Brain microvascular endothelial cell (primary cell): ENCODE data around the gene BLVRB.
"Not testable (repeated sequence)": the region's sequence is repeated elsewhere in the genome, so short reads cannot be mapped to it uniquely, and the experiment has no call there.

Experiments used
- DNase-seq: peaks from one replicate; pipeline ENCODE4 v3.0.0-alpha.2; 2020
- H3K27ac ChIP-seq: fragments of 250-450 bp; sonication (Bioruptor Pico); 2 replicates; pipeline ENCODE4 v1.5.1; 2020; ENCODE audit warnings: mild to moderate bottlenecking, moderate library complexity
- H3K27me3 ChIP-seq: fragments of 250-450 bp; sonication (Bioruptor Pico); replicated peaks from 2 replicates; pipeline ENCODE4 v1.5.1; 2020; ENCODE audit warnings: mild to moderate bottlenecking
- H3K36me3 ChIP-seq: fragments of 250-450 bp; sonication (Bioruptor Pico); replicated peaks from 2 replicates; pipeline ENCODE4 v1.5.1; 2020; ENCODE audit warnings: mild to moderate bottlenecking
- H3K4me3 ChIP-seq: 2 replicates; pipeline ENCODE4 v1.5.1; 2011; ENCODE audit warnings: low read depth, mild to moderate bottlenecking, control low read depth, low read length, moderate library complexity
- in situ Hi-C: cut with HindIII; loops from 2 replicates; pipeline ENCODE4 v1.10.0; 2017; ENCODE audit warnings: low sequenced_read_pairs, low pct_ligation_motif_present
- TF ChIP-seq, protein P1 (sequence below): IDR thresholded peaks from 2 replicates; pipeline ENCODE4 v1.5.1; 2011; ENCODE audit warnings: low read depth, mild to moderate bottlenecking, moderate library complexity, low read length, control low read depth, inconsistent platforms; ENCODE audit errors: missing control alignments

Gene BLVRB

DNA sequence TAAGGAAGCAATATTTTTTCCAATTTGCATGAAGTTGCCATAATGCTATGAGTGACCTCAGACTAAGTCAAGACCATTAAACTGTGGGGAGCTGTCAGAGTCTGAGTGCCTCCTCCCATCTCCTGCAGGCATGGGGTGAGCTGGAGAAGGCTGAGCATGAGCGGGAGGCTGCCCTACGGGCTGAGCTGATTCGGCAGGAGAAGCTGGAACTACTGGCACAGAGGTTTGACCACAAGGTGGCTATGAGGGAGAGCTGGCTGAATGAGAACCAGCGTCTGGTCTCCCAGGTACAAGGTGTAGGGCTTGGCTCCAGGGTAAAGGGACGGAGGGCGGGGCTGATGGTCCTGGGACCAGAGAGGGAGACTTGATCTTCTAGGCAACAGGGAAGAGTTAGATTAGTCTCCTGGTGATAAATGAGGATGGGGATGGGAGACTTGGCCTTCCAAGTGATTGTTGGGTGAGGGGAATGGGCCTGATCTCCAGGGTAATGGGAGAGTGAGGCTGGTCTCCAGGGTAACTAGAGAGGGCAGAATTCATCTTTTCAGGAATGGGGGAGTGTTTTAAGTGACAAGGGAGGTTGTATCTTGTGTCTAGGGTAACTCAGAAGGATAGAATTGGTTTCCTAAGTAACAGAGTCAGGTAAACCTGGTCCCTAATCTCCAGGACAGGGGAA, 37.2 kb upstream of the BLVRB start:
- Histone ChIP-seq H3K36me3 (no peaks in the 10 kb centered on the region), H3K27me3 (peaks cover 3% of the 10 kb centered on the region), H3K27ac (no peak overlapping the region), H3K4me3 (no peak overlapping the region)
- in situ Hi-C loops: no loop called here
- TF ChIP-seq, protein P1, sequence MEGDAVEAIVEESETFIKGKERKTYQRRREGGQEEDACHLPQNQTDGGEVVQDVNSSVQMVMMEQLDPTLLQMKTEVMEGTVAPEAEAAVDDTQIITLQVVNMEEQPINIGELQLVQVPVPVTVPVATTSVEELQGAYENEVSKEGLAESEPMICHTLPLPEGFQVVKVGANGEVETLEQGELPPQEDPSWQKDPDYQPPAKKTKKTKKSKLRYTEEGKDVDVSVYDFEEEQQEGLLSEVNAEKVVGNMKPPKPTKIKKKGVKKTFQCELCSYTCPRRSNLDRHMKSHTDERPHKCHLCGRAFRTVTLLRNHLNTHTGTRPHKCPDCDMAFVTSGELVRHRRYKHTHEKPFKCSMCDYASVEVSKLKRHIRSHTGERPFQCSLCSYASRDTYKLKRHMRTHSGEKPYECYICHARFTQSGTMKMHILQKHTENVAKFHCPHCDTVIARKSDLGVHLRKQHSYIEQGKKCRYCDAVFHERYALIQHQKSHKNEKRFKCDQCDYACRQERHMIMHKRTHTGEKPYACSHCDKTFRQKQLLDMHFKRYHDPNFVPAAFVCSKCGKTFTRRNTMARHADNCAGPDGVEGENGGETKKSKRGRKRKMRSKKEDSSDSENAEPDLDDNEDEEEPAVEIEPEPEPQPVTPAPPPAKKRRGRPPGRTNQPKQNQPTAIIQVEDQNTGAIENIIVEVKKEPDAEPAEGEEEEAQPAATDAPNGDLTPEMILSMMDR: peak; percentile 39
- DNase-seq: no peak

DNA sequence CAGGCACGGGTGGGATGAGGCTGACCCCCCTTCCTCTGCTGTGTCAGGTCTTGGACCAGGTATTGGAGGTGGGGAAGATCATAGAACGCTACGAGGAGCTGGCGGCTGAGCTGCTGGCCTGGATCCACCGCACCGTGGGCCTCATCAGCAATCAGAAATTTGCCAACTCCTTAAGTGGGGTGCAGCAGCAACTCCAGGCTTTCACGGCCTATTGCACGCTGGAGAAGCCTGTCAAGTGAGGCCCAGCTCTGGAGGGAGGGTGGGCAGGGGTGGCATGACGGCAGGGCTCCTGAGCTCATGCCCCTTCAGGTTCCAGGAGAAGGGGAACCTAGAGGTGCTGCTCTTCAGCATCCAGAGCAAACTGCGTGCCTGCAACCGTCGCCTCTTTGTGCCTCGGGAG, 36.5 kb upstream of the BLVRB start:
- Histone ChIP-seq H3K36me3 (no peaks in the 10 kb centered on the region), H3K27ac (no peak overlapping the region), H3K27me3 (peaks cover 3% of the 10 kb centered on the region), H3K4me3 (no peak overlapping the region)
- in situ Hi-C loops: no loop called here
- no peak for DNase-seq
- TF ChIP-seq, protein P1: no peak

DNA sequence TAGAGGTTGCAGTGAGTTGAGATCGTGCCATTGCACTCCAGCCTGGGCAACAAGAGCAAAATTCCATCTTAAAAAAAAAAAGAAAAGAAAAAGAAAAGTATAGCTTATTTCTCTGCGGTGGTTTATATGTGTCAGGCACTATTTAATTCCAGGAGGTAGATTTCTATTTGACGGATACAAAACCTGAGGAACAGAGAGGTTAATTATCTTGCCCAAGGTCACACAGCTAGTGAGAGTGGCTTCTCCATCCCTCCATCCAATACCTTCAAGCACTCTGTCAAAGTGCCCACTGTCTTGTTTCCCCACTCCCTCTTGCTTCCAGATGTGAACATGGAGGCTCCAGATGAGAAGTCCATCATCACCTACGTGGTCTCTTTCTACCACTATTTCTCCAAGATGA, 36.1 kb upstream of the BLVRB start:
- H3K27me3 ChIP-seq: peaks cover 3% of the 10 kb centered on the region
- H3K27ac ChIP-seq: no peak overlapping the region
- in situ Hi-C loops: no loop called here
- no peak for DNase-seq
- no peaks in the 10 kb centered on the region for H3K36me3 ChIP-seq
- TF ChIP-seq, protein P1: no peak
- H3K4me3 ChIP-seq: no peak overlapping the region

DNA sequence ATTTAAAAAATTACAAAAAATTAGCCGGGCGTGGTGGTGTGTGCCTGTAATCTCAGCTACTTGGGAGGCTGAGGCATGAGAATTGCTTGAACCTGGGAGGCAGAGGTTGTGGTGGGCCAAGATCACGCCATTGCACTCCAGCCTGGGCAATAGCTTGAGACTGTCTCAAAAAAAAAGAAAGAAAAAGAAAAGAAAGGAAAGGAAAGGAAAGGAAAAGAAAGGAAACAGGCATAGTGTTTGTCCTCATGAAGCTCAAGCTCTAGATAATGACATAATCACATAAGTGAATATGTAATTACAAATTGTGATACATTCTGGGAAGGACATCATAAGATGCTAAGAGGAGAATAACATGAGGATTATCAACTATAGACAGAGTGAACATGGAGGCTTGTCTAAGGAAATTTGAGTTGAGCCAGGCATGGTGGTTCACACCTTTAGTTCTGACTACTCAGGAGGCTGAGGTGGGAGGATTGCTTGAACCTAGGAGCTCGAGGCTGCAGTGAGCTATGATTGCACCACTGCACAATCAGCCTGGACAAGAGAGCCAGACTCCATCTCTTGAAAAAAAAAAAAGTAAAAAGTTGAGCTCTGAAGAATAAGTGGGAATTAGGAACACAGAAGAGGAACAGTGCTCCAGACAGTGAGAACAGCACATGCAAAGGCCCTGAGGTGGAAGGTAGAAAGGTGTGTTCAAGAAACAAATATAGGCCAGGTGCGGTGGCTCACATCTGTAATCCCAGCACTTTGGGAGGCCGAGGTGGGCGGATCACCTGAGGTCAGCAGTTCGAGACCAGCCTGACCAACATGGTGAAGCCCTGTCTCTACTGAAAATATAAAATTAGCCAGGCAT, 35.4 kb upstream of the BLVRB start:
- H3K27ac ChIP-seq, in situ Hi-C loops, H3K36me3 ChIP-seq, H3K27me3 ChIP-seq, DNase-seq, H3K4me3 ChIP-seq: not testable (repeated sequence)

DNA sequence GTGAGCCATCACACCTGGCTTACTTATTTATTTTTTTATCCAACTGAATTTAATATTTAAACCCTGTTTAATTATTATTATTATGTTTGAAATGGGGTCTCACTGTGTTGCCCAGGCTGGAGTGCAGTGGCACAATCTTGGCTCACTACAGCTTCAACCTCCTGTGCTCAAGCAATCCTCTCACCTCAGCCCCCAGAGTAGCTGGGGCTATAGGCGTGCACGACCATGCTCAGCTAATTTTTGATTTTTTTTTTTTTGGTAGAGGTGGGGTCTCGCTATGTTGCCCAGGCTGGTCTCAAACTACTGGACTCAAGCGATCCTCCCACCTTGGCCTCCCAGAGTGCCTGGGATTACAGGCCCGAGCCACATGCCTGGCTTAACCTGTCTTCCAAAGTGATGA, 33.8 kb upstream of the BLVRB start:
- TF ChIP-seq, protein P1: no peak
- in situ Hi-C loops: no loop called here
- Histone ChIP-seq H3K27me3 (no peaks in the 10 kb centered on the region), H3K36me3 (no peaks in the 10 kb centered on the region), H3K4me3 (no peak overlapping the region), H3K27ac (no peak overlapping the region)
- no peak for DNase-seq

DNA sequence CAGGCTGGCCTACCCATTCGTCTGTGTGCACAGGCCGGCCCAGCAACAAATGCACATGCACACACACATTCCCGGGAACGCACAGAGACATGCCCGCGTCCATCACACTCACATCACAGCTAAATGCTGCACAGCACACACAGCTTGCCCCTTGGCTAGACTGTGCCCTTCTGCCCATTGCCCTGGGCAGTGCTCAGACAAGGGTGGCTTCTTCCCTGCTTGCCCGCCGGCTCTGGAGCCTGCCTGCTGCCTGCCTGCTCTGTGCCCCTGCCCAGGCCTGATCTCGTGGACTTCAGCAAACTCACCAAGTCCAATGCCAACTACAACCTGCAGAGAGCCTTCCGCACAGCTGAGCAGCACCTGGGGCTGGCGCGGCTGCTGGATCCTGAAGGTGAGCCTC, 31.7 kb upstream of the BLVRB start:
- Histone ChIP-seq H3K27ac (no peak overlapping the region), H3K36me3 (no peaks in the 10 kb centered on the region), H3K4me3 (no peak overlapping the region), H3K27me3 (peaks cover 5% of the 10 kb centered on the region)
- TF ChIP-seq, protein P1: no peak
- in situ Hi-C loops: no loop called here
- DNase-seq: no peak
